SKM-1 treated with dmso at 0.1 percent for 144 hours (cell line): ENCODE data around the gene IMP3.
"Not testable (repeated sequence)": the region's sequence is repeated elsewhere in the genome, so short reads cannot be mapped to it uniquely, and the experiment has no call there.

Experiments
- DNase-seq: peaks from one replicate; lab custom pipeline; 2025; ENCODE audit not compliant: unreplicated experiment; lab: John Stamatoyannopoulos, UW

Gene IMP3

DNA sequence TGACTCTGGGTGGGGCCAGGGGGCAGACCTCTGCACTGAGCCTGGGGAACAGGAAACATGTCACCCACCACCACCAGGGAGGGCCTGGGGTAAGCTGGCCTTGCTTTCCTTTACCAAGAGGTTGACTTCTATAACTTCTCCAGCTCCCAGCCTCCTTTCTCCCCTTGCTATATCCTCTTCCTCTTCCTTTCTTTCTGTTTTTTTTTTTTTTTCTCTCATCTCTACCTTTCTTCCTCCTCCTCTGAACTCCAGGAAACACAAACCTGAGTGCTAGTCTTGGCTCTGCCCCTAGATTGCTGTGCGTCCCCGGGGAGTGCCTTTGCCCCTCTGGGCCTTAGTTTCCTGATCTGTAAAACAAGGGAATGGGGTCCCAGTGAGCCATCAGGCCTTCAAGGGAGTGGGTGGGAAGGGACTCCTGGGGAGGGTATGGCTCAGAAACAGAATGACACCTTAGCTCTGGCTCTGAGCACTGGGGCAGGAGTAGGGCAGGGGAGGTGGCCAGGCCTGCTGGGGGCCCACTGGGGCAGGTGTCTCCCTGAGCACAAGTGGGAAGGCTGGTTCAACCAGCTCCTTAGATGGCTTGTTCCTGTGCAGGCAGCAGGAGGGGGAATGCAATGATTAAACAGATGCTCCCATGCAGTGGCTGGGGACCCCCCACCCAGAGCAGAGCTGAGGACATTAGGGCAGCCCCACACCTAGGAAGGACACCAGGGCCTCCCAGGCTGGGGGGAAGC lies 12.0 kb upstream of the IMP3 start:
- no peak for DNase-seq

DNA sequence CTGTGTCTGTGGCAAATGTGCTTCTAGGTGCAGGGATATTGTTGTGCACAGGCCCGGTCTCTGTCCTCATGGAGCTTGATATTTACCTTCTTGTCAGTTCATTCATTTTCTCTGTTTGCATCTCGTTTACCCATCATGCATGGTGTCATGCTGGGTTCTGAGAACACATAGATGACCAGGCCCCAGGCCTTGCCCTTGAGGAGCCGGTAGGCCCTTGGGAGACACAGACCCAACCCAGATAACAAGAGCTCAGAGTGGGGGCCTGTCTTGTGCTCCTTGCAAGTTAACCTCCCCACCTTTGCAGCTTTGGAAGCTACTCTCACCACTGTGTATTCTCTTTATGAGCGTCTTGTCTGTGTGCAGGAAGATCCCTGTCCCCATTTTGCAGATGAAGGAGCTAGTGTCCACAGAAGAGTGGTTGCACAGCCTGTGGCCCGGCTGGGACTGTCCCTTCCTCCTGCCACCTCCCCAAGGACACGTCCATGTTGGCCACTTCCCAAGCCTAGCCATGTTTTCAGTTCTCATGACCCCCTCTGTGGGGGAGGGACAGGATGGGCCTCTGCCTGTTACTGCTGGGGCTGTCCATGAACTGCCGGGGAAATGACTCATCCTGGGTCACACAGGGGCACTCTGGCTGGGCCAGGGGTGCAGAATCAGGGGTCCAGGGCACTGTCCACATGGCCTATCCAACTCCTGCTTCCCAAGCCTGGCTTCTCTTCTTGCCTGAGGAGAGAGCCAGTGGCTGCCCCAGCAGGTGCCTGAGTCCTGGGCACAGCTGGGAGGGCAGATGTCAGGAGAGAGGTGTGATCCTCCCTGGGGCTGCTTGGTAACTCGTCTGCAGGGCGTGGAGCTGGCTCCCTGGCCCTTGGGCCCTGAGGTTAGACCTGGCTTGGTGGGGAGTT lies 11.1 kb upstream of the IMP3 start:
- no peak for DNase-seq

- DNase-seq, result no peak
Observed at GRCh38 chr15:75649848-75650247, 9.8 kb upstream of the IMP3 start.

- no peak for DNase-seq
Observed at GRCh38 chr15:75649045-75649761, 9.2 kb upstream of the IMP3 start.

DNA sequence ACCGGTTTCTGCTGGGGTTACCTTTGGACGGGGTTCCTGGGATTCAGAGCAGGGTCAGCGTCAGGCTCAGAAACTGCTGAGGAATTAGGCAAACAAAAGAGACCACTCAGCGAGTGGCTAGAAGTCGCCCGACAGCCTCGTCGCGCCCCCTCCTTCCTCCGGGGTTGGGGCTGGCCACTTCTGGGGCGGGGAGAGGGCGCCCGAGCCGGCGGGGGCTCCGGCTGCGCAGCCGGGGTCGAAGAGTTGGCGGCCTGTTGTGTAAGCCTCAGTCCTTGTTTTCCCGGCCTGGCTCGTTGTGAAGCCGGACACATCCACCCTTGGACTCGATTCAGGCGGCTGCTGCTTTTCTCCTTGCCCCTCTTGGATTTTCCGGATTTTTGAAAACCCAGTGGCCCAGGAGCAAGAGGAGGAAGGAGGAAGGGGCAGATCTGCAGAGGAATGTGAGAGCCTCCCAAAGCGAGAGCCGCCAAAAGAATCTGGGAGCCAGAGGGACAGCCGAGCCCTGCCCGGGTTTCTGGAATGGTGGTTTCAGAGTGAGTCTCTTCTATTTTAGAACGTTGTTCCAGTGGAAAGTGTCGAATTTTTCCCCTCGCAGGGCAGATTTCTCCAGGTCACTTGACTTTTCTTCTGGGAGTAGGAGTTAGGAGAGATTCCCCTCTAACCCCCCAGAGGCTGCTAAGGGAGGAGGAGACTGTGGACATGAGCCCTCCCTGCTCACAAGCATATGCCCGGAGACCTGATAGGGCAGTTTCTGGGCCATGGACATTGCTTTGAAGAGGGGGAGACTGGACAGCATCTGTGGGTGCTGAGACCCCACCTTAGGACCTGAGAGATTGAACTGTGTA lies 8.4 kb upstream of the IMP3 start:
- no peak for DNase-seq

DNA sequence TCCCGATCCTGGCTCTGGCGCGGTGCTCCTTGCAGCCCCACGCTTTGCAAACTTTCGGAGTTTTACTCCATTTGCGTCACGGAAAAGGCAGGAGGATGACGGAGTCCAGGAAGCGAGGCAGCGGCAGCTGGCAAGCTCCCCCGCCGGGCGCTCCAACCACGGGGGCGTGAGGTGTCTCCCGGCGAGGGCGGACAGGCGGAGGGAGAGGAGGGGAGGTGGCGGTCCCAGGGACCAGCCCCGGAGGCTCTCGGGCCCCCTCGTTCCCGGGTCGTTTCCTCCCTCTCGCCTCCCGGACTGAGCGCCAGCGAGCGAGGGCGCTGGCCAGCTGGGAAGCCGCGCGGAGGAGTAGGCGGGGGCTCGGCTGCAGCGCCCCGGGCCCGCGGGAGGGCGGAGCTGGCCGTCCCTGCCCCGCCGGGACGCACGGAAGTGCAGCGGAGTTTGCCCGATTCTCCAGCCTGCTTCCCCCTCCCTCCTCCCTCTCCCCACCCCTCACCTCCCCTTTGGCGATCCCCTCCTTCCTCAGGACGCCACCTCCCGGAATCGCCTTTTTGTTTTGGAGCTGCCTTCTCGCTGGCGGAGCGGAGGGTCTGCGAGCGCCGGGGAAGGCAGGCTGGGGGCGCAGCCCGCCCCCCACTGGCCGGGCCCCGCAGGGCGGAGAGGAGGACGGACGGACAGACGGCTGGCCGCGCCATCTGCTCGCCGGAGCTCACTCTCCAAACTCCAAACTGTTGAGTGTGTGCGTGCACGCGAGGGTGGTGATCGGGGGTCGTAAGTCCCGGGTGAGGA lies 7.5 kb upstream of the IMP3 start, which contains the start of gene SNX33:
SNX33 (plus strand) TSS at position 543 of the 786 bp plus-strand sequence. CDS start 1,191 bp downstream, outside the sequence.
- DNase-seq, result peak; percentile 62

DNA sequence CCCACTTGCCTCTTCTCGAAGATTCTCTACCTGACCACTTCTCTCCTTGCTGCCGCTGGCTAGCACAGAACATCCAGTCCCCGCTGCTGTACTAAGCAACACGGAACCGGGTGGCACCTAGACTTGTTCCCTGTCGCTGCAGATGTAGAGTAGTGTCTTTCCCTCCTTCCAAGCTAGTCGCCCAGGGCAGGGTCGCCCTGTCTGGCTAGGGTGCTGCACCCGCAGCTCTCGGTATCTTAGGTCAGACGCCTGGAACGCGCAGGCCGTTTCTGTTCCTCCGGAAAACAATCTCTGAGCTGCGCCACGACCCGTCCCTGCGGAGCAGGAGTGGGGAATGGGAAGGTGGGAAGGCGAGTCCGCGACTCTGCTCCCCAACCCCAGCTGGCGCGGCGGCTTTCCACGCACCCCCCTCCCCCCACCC lies 6.9 kb upstream of the IMP3 start:
- DNase-seq, result no peak

DNA sequence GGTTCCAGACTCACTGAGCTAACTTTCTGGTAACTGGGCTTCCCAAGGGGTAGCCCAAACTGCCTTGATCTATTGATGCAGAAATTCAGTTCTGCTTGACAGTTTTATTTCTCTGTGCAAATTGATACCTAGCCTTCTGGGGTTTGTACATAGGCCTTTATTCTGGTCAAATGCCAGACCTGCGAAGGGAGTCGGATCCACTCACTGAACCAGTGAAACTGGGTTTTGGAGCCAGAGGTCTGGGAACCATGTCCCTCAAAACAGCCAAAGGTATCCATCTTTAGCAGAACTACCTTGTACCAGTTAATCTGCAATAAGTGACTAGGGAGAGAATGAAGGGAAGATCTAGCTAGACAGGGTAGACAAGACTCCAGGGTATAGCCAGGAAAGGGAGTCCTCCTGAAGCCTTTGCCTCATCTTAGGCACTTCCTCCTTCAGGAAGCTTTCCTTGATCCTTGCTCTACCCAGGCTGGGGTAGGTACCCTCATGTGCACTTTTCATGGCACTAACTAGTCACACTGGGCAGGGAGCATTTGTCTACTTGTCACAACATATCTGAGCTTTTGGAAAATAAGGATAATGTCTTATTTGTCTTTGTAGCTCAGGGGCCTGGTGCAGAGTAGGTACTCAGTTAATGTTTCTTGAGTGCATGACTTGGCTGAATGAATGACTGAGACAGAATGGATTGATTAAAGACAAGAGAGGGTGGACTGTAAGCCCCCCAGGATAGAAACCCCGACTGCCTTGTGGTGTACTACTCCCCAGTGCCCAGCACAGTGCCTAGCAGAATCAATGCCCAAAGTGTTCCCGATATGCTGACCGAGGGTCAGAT lies 6.3 kb upstream of the IMP3 start:
- no peak for DNase-seq

DNA sequence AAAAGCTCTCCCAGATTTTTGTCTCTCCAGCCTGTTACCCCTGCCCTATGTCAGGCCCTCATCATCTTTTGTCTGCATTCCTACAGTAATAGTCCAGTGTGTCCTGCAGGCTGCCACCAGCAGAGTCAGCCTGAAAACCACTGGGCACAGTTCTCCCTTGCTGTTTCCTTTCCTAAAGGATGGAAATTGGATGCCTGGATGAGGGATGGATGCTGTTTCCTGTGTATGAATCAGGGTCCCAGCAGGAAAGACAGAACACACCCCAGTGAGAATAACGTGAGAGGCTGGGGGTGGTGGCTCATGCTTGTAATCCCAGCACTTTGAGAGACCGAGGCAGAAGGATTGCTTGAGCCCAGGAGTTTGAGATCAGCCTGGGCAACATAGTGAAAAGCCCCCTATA lies 4.4 kb upstream of the IMP3 start:
- no peak for DNase-seq

DNA sequence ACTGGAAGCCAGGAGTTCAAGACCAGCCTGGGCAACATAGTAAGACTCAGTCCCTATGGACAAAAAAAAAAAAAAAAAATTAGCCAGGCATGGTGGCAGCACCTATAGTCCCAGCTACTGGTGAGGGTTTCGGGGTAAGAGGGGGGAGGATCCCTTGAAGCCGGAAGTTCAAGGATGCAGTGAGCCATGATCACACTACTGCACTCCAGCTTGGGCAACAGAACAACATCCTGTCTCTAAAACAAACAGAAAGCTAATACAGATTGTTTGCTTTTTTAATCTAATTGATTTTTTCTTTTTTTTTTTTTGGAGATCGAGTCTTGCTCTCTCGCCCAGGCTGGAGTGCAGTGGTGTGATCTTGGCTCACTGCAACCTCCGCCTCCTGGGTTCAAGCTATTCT lies 1.6 kb upstream of the IMP3 start:
- no peak for DNase-seq

DNA sequence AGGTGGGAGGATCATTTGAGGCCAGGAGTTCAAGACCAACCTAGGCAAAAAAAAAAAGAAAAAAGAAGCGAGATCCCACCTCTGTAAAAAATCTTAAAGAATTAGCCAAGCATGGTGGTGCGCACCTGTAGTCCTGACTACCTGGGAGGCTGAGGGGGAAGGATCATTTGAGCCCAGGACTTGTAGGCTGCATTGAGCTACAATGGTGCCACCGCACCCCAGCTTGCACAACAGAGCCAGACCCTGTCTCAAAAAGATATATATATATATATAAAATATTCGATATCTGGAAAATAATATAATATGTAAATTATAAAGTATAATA lies 1.1 kb upstream of the IMP3 start:
- no peak for DNase-seq

DNA sequence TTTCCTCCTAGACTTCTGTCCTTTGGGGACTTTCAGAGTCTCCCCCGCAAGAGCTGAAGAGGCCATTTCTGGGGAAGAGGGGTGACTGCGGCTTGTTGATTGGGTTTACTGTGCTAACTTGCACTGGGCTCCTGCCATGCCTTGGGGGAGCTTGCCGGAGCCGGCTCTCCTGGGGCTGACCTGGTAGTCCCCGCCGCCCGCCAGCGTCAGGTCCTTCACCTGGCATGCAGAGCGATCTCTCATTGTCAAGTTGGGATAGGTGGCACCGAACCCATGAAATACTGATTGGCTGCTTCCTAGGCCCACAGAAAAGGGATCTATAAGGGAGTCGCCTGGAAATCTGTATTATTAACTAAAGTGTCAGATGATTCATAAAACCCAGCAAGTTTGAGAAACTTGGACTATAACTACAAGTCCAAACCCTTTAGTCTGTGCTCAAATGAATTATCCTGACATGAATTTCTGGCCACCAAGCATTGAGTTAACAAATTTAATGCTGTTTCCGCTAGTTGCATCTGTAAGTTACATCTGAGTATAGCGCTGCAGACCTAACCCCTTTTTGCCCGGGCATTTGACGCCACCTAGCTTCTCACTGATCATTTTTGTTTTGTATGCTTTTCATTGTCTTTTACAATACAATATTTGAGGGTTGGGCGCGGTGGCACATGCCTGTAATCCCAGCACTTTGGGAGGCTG lies 607 bp upstream of the IMP3 start:
- peak; percentile 64 for DNase-seq

- no peak for DNase-seq
Observed at GRCh38 chr15:75639191-75639708, 774 bp downstream of the IMP3 start.

DNA sequence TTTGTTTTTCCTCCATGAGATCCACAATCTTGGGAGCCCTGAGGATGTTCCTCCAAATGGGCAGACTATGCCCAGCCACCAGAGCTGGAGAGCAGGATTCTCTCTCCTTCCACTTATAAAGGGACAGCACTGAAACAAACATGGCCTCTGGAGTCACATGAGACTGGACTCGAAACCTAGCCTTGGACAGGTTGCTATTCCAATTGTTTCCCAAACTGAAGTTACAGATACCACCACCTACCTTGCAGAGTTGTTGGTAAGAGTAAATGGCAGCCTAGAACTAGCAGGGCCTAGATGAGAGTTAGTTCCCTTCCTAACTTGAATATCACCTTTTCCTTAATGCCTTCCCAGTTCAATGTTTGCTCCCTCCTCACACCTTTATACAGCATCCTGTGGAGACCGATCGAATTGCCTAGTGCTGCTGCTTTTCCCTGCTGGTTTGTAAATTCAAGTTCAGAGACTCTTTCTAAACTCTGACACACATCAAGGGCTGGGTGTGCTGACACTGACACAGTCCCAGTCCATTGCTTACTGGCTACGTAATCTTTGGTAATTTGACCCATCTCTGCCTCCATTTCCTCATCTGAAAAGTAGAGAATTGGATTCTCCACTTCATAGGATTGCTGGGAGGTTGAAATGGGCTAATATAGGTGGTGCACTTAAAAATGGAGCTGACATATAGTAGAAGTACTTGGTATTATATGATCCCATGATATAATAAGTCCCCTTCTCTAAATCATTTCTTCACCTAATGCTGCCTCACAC lies 2.6 kb downstream of the IMP3 start:
- DNase-seq, result no peak

GRCh38 chr15:75636026-75636425 lies 4.0 kb downstream of the IMP3 start:
- no peak for DNase-seq

GRCh38 chr15:75633922-75634321 lies 6.1 kb downstream of the IMP3 start:
- DNase-seq, result not testable (repeated sequence)

DNA sequence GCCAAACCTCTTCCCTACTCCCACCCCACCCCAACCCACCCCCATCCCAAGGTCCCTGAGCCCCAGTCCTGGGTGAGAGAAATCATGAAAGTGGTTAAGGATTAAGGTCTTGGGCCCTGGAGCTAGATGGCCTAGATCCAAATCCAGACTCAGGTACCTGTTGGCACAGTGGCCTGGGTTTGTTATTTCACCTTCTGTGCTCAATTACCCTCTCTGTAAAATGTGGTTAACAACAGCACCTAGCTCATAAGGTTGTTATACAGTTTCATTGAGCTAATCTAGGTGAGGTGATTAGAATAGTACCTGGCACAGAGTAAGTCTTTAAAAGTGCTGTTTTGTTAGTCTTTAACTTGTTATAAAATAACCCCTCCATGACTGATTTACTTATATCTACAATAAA lies 8.1 kb downstream of the IMP3 start:
- DNase-seq, result no peak
